ENCODE data around the gene PLAC8L1.

PLAC8L1 gene

DNA sequence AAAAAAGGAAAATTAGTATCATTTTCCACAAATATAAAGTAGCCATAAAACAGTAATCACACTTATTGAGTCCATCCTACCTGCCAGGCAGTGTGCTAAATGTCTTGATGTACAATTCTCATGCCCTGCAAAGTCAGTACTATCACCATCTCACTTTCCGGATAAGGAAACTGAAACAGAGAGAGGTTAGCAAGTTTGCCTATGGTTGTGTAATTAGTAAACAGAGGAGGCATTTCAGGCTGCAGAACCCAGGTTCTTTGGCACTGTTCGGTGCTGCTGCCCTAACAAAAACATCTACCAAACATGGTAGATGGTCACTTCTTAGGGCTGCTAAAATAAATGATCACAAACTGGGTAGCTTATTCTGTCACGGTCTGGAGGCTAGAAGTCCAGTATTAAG, 22.6 kb downstream of the PLAC8L1 start:
- no peak overlapping the region for H3K27ac ChIP-seq
- H3K4me3 ChIP-seq = no peak overlapping the region
- DNase-seq (ENCODE audit: low spot score) = no peak
- TF ChIP-seq, protein P1, sequence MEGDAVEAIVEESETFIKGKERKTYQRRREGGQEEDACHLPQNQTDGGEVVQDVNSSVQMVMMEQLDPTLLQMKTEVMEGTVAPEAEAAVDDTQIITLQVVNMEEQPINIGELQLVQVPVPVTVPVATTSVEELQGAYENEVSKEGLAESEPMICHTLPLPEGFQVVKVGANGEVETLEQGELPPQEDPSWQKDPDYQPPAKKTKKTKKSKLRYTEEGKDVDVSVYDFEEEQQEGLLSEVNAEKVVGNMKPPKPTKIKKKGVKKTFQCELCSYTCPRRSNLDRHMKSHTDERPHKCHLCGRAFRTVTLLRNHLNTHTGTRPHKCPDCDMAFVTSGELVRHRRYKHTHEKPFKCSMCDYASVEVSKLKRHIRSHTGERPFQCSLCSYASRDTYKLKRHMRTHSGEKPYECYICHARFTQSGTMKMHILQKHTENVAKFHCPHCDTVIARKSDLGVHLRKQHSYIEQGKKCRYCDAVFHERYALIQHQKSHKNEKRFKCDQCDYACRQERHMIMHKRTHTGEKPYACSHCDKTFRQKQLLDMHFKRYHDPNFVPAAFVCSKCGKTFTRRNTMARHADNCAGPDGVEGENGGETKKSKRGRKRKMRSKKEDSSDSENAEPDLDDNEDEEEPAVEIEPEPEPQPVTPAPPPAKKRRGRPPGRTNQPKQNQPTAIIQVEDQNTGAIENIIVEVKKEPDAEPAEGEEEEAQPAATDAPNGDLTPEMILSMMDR (IDR thresholded peaks at IDR 0.05) = no peak

DNA sequence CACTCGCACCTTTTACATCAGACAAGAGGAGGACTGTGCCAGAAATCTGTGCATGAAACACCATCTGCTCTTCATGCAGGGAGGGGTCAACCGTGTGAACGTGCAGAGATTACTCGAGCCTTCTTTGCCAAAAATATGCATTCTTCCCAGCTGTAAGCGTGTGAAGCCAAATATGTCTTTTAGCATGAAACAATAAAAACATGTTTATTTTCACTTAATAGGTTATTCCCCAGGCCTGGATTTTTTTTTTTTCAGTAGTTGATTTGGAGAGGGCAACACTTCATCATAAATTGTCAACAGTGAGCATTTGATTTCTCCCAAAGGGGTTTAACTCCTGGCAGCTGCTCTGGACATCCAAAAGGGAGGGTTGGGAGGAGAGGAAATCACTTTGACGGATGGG, 23.8 kb downstream of the PLAC8L1 start:
- Histone ChIP-seq H3K27ac (no peak overlapping the region), H3K4me3 (no peak overlapping the region)
- TF ChIP-seq, protein P1 (IDR thresholded peaks at IDR 0.05) = no peak
- no peak for DNase-seq (ENCODE audit: low spot score)

DNA sequence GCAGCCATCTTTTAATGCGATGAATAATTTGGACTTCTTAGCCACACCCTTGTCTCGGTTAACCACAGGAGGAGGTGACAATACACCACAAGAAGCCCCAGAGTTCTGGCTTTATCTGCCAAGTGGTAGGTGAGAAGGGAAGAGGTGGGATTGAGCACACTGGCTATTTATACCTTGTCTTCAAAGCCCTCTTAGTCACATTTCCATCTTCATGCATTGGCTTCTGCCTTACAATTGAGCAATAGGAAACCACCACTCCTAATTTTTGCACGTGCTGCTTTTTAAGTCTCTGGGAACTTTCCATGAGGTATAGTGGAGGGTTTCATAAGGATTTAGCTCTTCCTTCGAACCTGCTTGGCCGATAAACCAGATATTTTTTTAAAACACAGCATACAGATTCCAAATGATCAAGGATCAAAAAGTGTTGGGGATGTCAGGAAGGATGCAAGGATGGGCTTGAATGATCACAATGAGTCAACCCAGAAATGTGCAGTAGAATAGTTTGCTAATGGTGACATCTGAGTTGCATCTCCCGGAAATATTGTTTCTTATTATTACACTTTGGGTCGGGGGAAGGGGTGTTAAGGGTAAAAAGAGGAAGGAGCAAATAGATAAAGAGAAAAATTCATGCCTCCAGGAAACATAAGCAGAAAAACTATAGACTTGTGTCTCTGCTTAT, 25.5 kb downstream of the PLAC8L1 start:
- no peak for DNase-seq (ENCODE audit: low spot score)
- TF ChIP-seq, protein P1 (IDR thresholded peaks at IDR 0.05) = no peak
- Histone ChIP-seq H3K4me3 (no peak overlapping the region), H3K27ac (no peak overlapping the region)

DNA sequence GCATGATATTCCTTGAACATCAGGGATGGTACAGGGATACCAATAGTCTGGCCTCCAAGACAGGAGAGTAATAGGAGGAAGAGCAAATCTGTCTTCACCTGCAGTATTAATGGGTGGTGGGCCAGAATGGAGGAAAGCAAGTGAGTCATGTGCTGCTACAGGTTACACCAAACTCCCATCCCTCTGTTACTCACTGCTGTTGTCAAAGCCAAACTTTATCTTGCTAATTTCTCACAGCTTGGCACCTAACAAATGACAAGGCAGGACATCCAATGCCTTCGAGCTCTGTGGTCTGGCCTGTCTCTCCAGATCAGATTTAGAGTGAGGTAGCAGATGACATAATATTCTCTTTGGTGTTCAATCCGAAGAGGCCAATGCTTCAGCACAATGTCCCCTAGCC, 26.8 kb downstream of the PLAC8L1 start:
- H3K4me3 ChIP-seq = no peak overlapping the region
- no peak overlapping the region for H3K27ac ChIP-seq
- DNase-seq (ENCODE audit: low spot score) = no peak
- TF ChIP-seq, protein P1 (IDR thresholded peaks at IDR 0.05) = no peak

DNA sequence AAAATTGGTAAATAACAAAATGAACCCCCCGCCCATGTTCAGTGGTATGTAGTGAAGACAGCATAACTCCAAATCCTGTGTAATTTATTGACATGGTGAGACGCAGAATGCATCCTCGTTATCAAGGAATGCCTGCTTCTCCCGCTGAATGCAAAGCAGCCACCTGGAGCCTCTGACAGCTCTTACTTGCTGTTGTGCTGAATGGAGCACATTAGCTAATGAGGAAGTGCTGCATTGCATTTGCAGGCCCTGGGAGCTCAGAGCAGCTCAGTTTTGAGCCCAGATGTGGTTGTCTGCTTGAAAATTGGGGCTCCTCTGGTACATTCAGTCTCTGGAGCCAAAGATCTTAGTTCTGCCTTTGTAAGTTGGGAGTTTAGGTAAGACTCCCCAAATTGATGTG, 28.9 kb downstream of the PLAC8L1 start:
- Histone ChIP-seq H3K4me3 (no peak overlapping the region), H3K27ac (no peak overlapping the region)
- DNase-seq (ENCODE audit: low spot score) = no peak
- TF ChIP-seq, protein P1 (IDR thresholded peaks at IDR 0.05) = no peak

DNA sequence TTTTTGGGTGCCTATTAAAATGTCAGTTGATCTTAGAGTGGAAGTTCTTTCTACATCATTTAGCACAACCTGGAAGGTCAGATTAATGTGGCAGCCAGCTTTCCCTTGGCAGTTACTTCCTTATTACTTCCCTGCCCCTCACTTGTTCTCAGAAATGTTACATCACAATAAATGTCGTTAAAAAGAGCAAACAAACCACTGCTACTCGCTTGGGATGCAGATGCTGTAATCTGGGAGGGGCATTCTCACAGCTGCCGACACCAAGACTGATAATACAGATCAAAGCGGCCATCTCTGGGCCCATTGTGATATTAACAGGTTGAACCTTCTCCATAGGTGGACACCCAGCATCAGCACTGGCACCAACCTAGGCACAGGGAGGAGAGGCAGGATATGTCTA, 29.3 kb downstream of the PLAC8L1 start:
- no peak overlapping the region for H3K4me3 ChIP-seq
- H3K27ac ChIP-seq = no peak overlapping the region
- no peak for DNase-seq (ENCODE audit: low spot score)
- TF ChIP-seq, protein P1 (IDR thresholded peaks at IDR 0.05) = no peak

DNA sequence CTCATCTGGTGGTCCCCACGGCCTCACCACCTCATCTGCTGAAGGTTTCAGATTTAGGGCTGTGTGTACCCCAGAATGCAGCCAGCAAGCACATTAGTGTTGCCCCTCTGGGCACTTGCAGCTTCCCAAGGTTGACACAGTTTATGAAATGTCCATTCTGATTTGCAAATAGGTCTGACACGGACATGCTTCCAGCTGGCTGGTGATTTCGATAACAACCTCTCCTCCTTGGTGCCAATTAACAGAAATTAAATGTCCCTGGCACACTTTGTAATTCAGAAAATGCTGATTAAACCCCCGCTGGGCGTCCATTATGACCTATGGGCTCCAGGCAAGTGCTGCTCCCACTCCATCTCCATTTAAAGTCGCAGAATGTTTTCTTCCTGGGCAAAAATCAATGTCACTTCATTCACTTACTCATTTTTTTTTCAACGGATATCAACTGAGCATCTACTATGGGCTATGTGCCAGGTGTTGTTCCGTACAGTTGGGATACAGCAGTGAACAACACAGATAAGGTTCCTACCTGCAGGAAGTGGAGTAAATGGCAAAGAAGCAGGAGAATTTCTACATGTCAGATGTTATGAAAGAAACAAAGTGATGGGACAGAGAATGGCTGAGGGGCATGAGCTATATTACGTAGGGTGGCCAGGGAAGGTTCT, 32.0 kb downstream of the PLAC8L1 start:
- TF ChIP-seq, protein P1 (IDR thresholded peaks at IDR 0.05) = no peak
- no peak overlapping the region for H3K4me3 ChIP-seq
- H3K27ac ChIP-seq = no peak overlapping the region
- DNase-seq (ENCODE audit: low spot score) = no peak

Measured in coronary artery (tissue), 2 donors.